Chondrocyte (in vitro differentiated cells): ENCODE measurements around the gene APELA. TPM values are rescaled to one million over a fixed set of nuclear protein-coding genes. Genes with fewer than 3 reads are reported as not detected.

Experiments used
- DNase-seq: peaks from one replicate; pipeline ENCODE4 v3.0.0; 2021; ENCODE audit warnings: mixed read lengths, low spot score
- H3K27ac Mint-ChIP-seq: one replicate; pipeline ENCODE4 v1.8.0; 2021; ENCODE audit warnings: mild to moderate bottlenecking, moderate library complexity, mixed read lengths; ENCODE audit not compliant: unreplicated experiment
- H3K27me3 Mint-ChIP-seq: 2 replicates; pipeline ENCODE4 v1.8.0; 2021; ENCODE audit warnings: low read depth, mixed read lengths
- H3K36me3 Mint-ChIP-seq: 2 replicates; pipeline ENCODE4 v1.8.0; 2021; ENCODE audit warnings: low read depth, mixed read lengths
- H3K4me1 Mint-ChIP-seq: 2 replicates; pipeline ENCODE4 v1.8.0; 2021; ENCODE audit warnings: low read depth, mild to moderate bottlenecking, mixed read lengths
- H3K4me3 Mint-ChIP-seq: one replicate; pipeline ENCODE4 v1.8.0; 2021; ENCODE audit warnings: mild to moderate bottlenecking, moderate library complexity, mixed read lengths; ENCODE audit not compliant: unreplicated experiment
- H3K9me3 Mint-ChIP-seq: 2 replicates; pipeline ENCODE4 v1.8.0; 2021; ENCODE audit warnings: low read depth, mixed read lengths
- CTCF ChIP-seq: fragments of 200-600 bp; sonication (generic); IDR thresholded peaks from 2 replicates; pipeline ENCODE4 v1.5.0; 2021; ENCODE audit warnings: antibody characterized with exemption, mild to moderate bottlenecking, moderate library complexity
- total RNA-seq: library from RNA; stranded (reverse); gene quantifications from 3 replicates; pipeline ENCODE4 v1.2.1, GENCODE V29; 2021

Gene APELA
- total RNA-seq, 1 donor from 2014 or later = not detected

- Mint-ChIP-seq H3K27ac (no peak overlapping the region), H3K4me1 (no peaks in the 10 kb centered on the region), H3K27me3 (peaks cover 49% of the 10 kb centered on the region), H3K36me3 (no peaks in the 10 kb centered on the region), H3K4me3 (no peak overlapping the region), H3K9me3 (no peaks in the 10 kb centered on the region)
- no peak for DNase-seq
- TF ChIP-seq CTCF = no peak
Observed at GRCh38 chr4:164946810-164947209, 69.8 kb downstream of the APELA start.

Other genes with a start within 250 kb of the APELA start
- not detected in 3 replicates for gene SMIM31, start 123.0 kb upstream of the APELA start, total RNA-seq
- gene TRIM61, start 100.5 kb downstream of the APELA start, total RNA-seq = 0.20 to 0.79 TPM in 2 of 3 replicates, not detected in the other
- not detected in 3 replicates for gene TRIM60, start 154.8 kb downstream of the APELA start, total RNA-seq
- not detected in 3 replicates for gene TRIM75, start 176.7 kb downstream of the APELA start, total RNA-seq
- gene TMEM192, start 235.7 kb downstream of the APELA start, total RNA-seq = 13.0 to 14.0 TPM (median 13.6 TPM) in 3 replicates